ENCODE data around the gene ANAPC4.

GRCh38 chr4:25397305-25397704 is 20.2 kb downstream of the ANAPC4 start:
- TF ChIP-seq CTCF (IDR thresholded peaks at IDR 0.05) (no peak), POLR2A (IDR thresholded peaks at IDR 0.05; ENCODE audit: low read depth) (no peak)
